ENCODE measurements around the gene PDCD7. TPM values are rescaled to one million over a fixed set of nuclear protein-coding genes. Genes with fewer than 3 reads are reported as not detected.

The PDCD7 gene
- total RNA-seq, 2 experiments from 2014 or later = 34.6 to 47.3 TPM

- Histone ChIP-seq H3K9me2 (ENCODE audit: insufficient read depth, low read length) (no peaks in the 10 kb centered on the region), H3K9me3 (ENCODE audit: low read length) (no peaks in the 10 kb centered on the region), H3K79me2 (ENCODE audit: insufficient read depth, low read depth, low read length) (no peaks in the 10 kb centered on the region), H3K4me3 (ENCODE audit: low read depth, low read length, poor library complexity, severe bottlenecking) (no peak overlapping the region), H4K20me1 (ENCODE audit: insufficient read depth, low read length) (no peaks in the 10 kb centered on the region), H3K4me1 (ENCODE audit: insufficient read depth, low read length, poor library complexity, severe bottlenecking) (no peaks in the 10 kb centered on the region), H3K27ac (ENCODE audit: low read depth, low read length, poor library complexity, severe bottlenecking) (no peak overlapping the region), H3K36me3 (ENCODE audit: insufficient read depth, low read length) (peaks cover 61% of the 10 kb centered on the region), H2AFZ (ENCODE audit: low read length) (no peak overlapping the region), H3K4me2 (ENCODE audit: low read length) (no peak overlapping the region)
- BruUV-seq (replicated peaks) = no TSS peak
- DNase-seq (ENCODE audit: low spot score) = no peak
- ChIA-PET CTCF (ENCODE audit: unreplicated experiment) (interaction anchor here (0.6 kb wide), 1 partner anchor 247 kb away, joined by 3 read pairs; no protein-coding TSS in a partner anchor), POLR2A (interaction anchor here (0.6 to 0.9 kb wide), 3 partner anchors 12 to 204 kb away, joined by 3 to 4 read pairs (median 3); no protein-coding TSS in a partner anchor)
- intact Hi-C loops (cut with micrococcal nuclease; ENCODE audit: unreplicated experiment) = loop anchor here (1.0 kb wide), 1 partner anchor 48 kb away; no protein-coding TSS in a partner anchor
- TF ChIP-seq EZH2phosphoT487 (IDR thresholded peaks at IDR 0.05; ENCODE audit: borderline replicate concordance, low read depth, low read length) = no peak
- TF ChIP-seq, protein P1, sequence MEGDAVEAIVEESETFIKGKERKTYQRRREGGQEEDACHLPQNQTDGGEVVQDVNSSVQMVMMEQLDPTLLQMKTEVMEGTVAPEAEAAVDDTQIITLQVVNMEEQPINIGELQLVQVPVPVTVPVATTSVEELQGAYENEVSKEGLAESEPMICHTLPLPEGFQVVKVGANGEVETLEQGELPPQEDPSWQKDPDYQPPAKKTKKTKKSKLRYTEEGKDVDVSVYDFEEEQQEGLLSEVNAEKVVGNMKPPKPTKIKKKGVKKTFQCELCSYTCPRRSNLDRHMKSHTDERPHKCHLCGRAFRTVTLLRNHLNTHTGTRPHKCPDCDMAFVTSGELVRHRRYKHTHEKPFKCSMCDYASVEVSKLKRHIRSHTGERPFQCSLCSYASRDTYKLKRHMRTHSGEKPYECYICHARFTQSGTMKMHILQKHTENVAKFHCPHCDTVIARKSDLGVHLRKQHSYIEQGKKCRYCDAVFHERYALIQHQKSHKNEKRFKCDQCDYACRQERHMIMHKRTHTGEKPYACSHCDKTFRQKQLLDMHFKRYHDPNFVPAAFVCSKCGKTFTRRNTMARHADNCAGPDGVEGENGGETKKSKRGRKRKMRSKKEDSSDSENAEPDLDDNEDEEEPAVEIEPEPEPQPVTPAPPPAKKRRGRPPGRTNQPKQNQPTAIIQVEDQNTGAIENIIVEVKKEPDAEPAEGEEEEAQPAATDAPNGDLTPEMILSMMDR (conservative IDR thresholded peaks at IDR 0.05; ENCODE audit: low read length) = peak; percentile 20; the same call in 1 of the 2 replicates
Measured at GRCh38 chr15:65101891-65102708, 31.5 kb downstream of the PDCD7 start.

DNA sequence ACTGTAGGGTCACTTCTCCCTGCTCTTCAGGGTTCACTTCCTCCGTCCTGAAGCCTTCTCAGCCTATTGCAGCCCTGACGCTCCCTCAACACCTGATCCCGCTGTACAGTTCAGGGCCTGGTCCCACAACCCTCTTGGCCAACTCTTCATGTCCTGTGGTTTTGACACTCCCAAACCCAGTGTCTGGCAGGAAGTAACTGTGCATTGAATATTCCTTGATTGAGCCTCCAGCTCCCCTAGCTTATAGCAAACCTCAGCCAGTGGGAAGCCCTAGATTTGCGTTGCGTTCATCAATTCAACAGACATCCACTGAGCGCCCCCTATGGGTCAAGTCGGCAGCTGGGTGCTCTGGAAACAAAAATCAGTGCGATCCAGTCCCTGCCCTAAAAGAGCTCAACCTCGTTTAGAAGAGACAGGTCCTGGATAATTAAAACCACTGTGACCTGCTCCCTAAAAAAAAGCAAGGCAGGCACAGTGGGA, 32.2 kb downstream of the PDCD7 start:
- Histone ChIP-seq H3K4me1 (ENCODE audit: insufficient read depth, low read length, poor library complexity, severe bottlenecking) (no peaks in the 10 kb centered on the region), H3K9me3 (ENCODE audit: low read length) (no peaks in the 10 kb centered on the region), H4K20me1 (ENCODE audit: insufficient read depth, low read length) (no peaks in the 10 kb centered on the region), H3K79me2 (ENCODE audit: insufficient read depth, low read depth, low read length) (no peaks in the 10 kb centered on the region), H3K4me3 (ENCODE audit: low read depth, low read length, poor library complexity, severe bottlenecking) (no peak overlapping the region), H2AFZ (ENCODE audit: low read length) (no peak overlapping the region), H3K4me2 (ENCODE audit: low read length) (no peak overlapping the region), H3K27ac (ENCODE audit: low read depth, low read length, poor library complexity, severe bottlenecking) (no peak overlapping the region), H3K9me2 (ENCODE audit: insufficient read depth, low read length) (no peaks in the 10 kb centered on the region), H3K36me3 (ENCODE audit: insufficient read depth, low read length) (peaks cover 61% of the 10 kb centered on the region)
- no TSS peak for BruUV-seq (replicated peaks)
- CTCF ChIA-PET (ENCODE audit: unreplicated experiment) = interaction anchor here (0.6 kb wide), 2 partner anchors 59 to 248 kb away, joined by 3 read pairs; no protein-coding TSS in a partner anchor
- no peak for TF ChIP-seq EZH2phosphoT487 (IDR thresholded peaks at IDR 0.05; ENCODE audit: borderline replicate concordance, low read depth, low read length)
- TF ChIP-seq, protein P1 (conservative IDR thresholded peaks at IDR 0.05; ENCODE audit: low read length) = peak; percentile 91
- POLR2A ChIA-PET = interaction anchor here (0.6 to 0.7 kb wide), 2 partner anchors 32 to 204 kb away, joined by 3 to 4 read pairs; no protein-coding TSS in a partner anchor
- intact Hi-C loops (cut with micrococcal nuclease; ENCODE audit: unreplicated experiment) = loop anchor here (1.0 kb wide), 1 partner anchor 47 kb away; no protein-coding TSS in a partner anchor
- DNase-seq (ENCODE audit: low spot score) = peak; percentile 49
